H9 (cell line): ENCODE results near the gene CNOT9. TPM values are rescaled to one million over a fixed set of nuclear protein-coding genes. Genes with fewer than 3 reads are reported as not detected.

Source experiments
- DNase-seq: peaks from one replicate; pipeline ENCODE4 v3.0.0-alpha.2; 2017
- H2AFZ ChIP-seq: one replicate; pipeline ENCODE4 v1.6.1; 2013; ENCODE audit warnings: mild to moderate bottlenecking, low read length, control low read depth, moderate library complexity
- H2AK5ac ChIP-seq: 2 replicates; pipeline ENCODE4 v1.6.1; 2013; ENCODE audit warnings: low read length, control low read depth, mixed read lengths; ENCODE audit not compliant: insufficient read length
- H2BK120ac ChIP-seq: one replicate; pipeline ENCODE4 v1.6.1; 2013; ENCODE audit warnings: low read depth, mild to moderate bottlenecking, low read length, control low read depth, inconsistent platforms; ENCODE audit not compliant: poor library complexity, severe bottlenecking
- H2BK12ac ChIP-seq: 2 replicates; pipeline ENCODE4 v1.6.1; 2013; ENCODE audit warnings: low read length, control low read depth, mixed read lengths, low read depth; ENCODE audit not compliant: insufficient read length
- H2BK15ac ChIP-seq: 2 replicates; pipeline ENCODE4 v1.6.1; 2013; ENCODE audit warnings: low read depth, low read length, control low read depth
- H2BK20ac ChIP-seq: one replicate; pipeline ENCODE4 v1.6.1; 2013; ENCODE audit warnings: low read depth, mild to moderate bottlenecking, low read length, control low read depth, inconsistent platforms; ENCODE audit not compliant: poor library complexity, severe bottlenecking
- H2BK5ac ChIP-seq: 2 replicates; pipeline ENCODE4 v1.6.1; 2013; ENCODE audit warnings: low read length, control low read depth, mixed read lengths; ENCODE audit not compliant: insufficient read length
- H3K14ac ChIP-seq: 2 replicates; pipeline ENCODE4 v1.6.1; 2013; ENCODE audit warnings: low read length, control low read depth; ENCODE audit not compliant: insufficient read depth
- H3K18ac ChIP-seq: 2 replicates; pipeline ENCODE4 v1.6.1; 2013; ENCODE audit warnings: low read depth, mild to moderate bottlenecking, mixed read lengths, low read length, control low read depth; ENCODE audit not compliant: insufficient read length
- H3K23ac ChIP-seq: 2 replicates; pipeline ENCODE4 v1.6.1; 2013; ENCODE audit warnings: low read length, control low read depth, mixed read lengths, low read depth; ENCODE audit not compliant: insufficient read length
- H3K23me2 ChIP-seq: 2 replicates; pipeline ENCODE4 v1.6.1; 2013; ENCODE audit warnings: low read depth, mild to moderate bottlenecking, mixed read lengths, low read length, control low read depth; ENCODE audit not compliant: insufficient read length, poor library complexity, severe bottlenecking
- H3K27ac ChIP-seq: 2 replicates; pipeline ENCODE4 v1.5.1; 2013; ENCODE audit warnings: low read length, control low read depth, mixed read lengths, low read depth; ENCODE audit not compliant: insufficient read length
- H3K27me3 ChIP-seq: 2 replicates; pipeline ENCODE4 v1.6.1; 2013; ENCODE audit warnings: low read length, control low read depth, inconsistent platforms; ENCODE audit not compliant: insufficient read depth
- H3K4ac ChIP-seq: 2 replicates; pipeline ENCODE4 v1.6.1; 2013; ENCODE audit warnings: low read depth, mild to moderate bottlenecking, control low read depth, inconsistent platforms, low read length, moderate library complexity
- H3K4me1 ChIP-seq: 2 replicates; pipeline ENCODE4 v1.6.1; 2013; ENCODE audit warnings: low read length, control low read depth, inconsistent platforms; ENCODE audit not compliant: insufficient read depth
- H3K4me2 ChIP-seq: 2 replicates; pipeline ENCODE4 v1.6.1; 2013; ENCODE audit warnings: low read length, control low read depth, mixed read lengths; ENCODE audit not compliant: insufficient read length, insufficient read depth
- H3K56ac ChIP-seq: 2 replicates; pipeline ENCODE4 v1.6.1; 2013; ENCODE audit warnings: low read depth, mild to moderate bottlenecking, mixed read lengths, low read length, control low read depth; ENCODE audit not compliant: insufficient read length
- H3K79me1 ChIP-seq: 2 replicates; pipeline ENCODE4 v1.6.1; 2013; ENCODE audit warnings: low read depth, mild to moderate bottlenecking, moderate library complexity, low read length, control low read depth, inconsistent platforms; ENCODE audit not compliant: insufficient read depth, poor library complexity, severe bottlenecking
- H3K79me2 ChIP-seq: 2 replicates; pipeline ENCODE4 v1.6.1; 2013; ENCODE audit warnings: low read length, control low read depth, inconsistent platforms; ENCODE audit not compliant: insufficient read depth
- H3K9ac ChIP-seq: 2 replicates; pipeline ENCODE4 v1.6.1; 2013; ENCODE audit warnings: low read length, control low read depth, mixed read lengths; ENCODE audit not compliant: insufficient read length; ENCODE audit errors: extremely low read depth
- H3K9me3 ChIP-seq: one replicate; pipeline ENCODE4 v1.6.1; 2013; ENCODE audit warnings: low read depth, low read length, inconsistent platforms; ENCODE audit not compliant: control insufficient read depth
- H3T11ph ChIP-seq: one replicate; pipeline ENCODE4 v1.6.1; 2013; ENCODE audit warnings: mild to moderate bottlenecking, low read length, control low read depth, inconsistent platforms
- H4K20me1 ChIP-seq: one replicate; pipeline ENCODE4 v1.6.1; 2013; ENCODE audit not compliant: control insufficient read depth, insufficient read length, insufficient read depth
- H4K5ac ChIP-seq: 2 replicates; pipeline ENCODE4 v1.6.1; 2013; ENCODE audit warnings: low read depth, mild to moderate bottlenecking, mixed read lengths, low read length, control low read depth; ENCODE audit not compliant: insufficient read length
- H4K8ac ChIP-seq: replicated peaks from 2 replicates; pipeline ENCODE4 v1.6.1; 2013; ENCODE audit warnings: low read length, control low read depth, mixed read lengths, low read depth; ENCODE audit not compliant: insufficient read length
- H4K91ac ChIP-seq: 2 replicates; pipeline ENCODE4 v1.6.1; 2013; ENCODE audit warnings: low read depth, mild to moderate bottlenecking, moderate library complexity, mixed read lengths, low read length, control low read depth; ENCODE audit not compliant: insufficient read length
- H3K27ac Mint-ChIP-seq, 3 experiments: 2 replicates in 2 of 3; 3 replicates in 1 of 3; pipeline ENCODE4 v1.8.0; 2020 to 2021; ENCODE audit warnings: mixed read lengths in 3 of 3, mild to moderate bottlenecking in 1 of 3, moderate library complexity in 1 of 3
- H3K27me3 Mint-ChIP-seq: 2 replicates; pipeline ENCODE4 v1.8.0; 2021; ENCODE audit warnings: low read depth, mild to moderate bottlenecking, moderate library complexity, mixed read lengths
- H3K36me3 Mint-ChIP-seq, 3 experiments: 2 replicates in 2 of 3; 3 replicates in 1 of 3; pipeline ENCODE4 v1.8.0; 2020 to 2021; ENCODE audit warnings: low read depth in 3 of 3, mixed read lengths in 3 of 3; ENCODE audit not compliant: insufficient read depth in 1 of 3
- H3K4me1 Mint-ChIP-seq, 2 experiments: 2 replicates each; pipeline ENCODE4 v1.8.0; 2020; ENCODE audit warnings: mixed read lengths in 2 of 2
- H3K4me3 Mint-ChIP-seq, 2 experiments: 2 replicates in 1 of 2; 3 replicates in 1 of 2; pipeline ENCODE4 v1.8.0; 2020 to 2021; ENCODE audit warnings: mild to moderate bottlenecking in 2 of 2, mixed read lengths in 2 of 2, moderate library complexity in 1 of 2
- H3K9me3 Mint-ChIP-seq, 2 experiments: 2 replicates in 1 of 2; 3 replicates in 1 of 2; pipeline ENCODE4 v1.8.0; 2020; ENCODE audit warnings: mild to moderate bottlenecking in 2 of 2, mixed read lengths in 2 of 2, moderate library complexity in 1 of 2
- CTCF ChIP-seq: fragments of 200-600 bp; sonication (generic); conservative IDR thresholded peaks from 3 replicates; pipeline ENCODE4 v1.8.0; 2021; ENCODE audit warnings: antibody characterized with exemption, mild to moderate bottlenecking
- WGBS: extraction: QIAGEN DNeasy Blood & Tissue Kit; methylation state at CpG from one replicate; pipeline ENCODE4 v1.1.7; 2013; ENCODE audit warnings: missing lambda C conversion rate, low lambda C conversion rate, mixed read lengths; ENCODE audit not compliant: insufficient read length; ENCODE audit errors: extremely low coverage; 5-methylcytosine and 5-hydroxymethylcytosine counted together
- total RNA-seq: library from RNA; stranded (reverse); gene quantifications from 2 replicates; pipeline ENCODE4 v1.2.1, GENCODE V29; 2021

CNOT9 gene
- total RNA-seq, 1 experiment from 2014 or later: 91.2 TPM

- H2BK12ac ChIP-seq: no peak overlapping the region
- H2BK20ac ChIP-seq: no peak overlapping the region
- no peak overlapping the region for H2AFZ ChIP-seq
- H3K27ac ChIP-seq: no peak overlapping the region
- H3T11ph ChIP-seq: no peak overlapping the region
- no peak overlapping the region for H3K56ac ChIP-seq
- no peak overlapping the region for H4K5ac ChIP-seq
- H2BK120ac ChIP-seq: no peak overlapping the region
- H3K23ac ChIP-seq: no peak overlapping the region
- H3K79me2 ChIP-seq: no peaks in the 10 kb centered on the region
- no peak overlapping the region for H4K8ac ChIP-seq
- TF ChIP-seq CTCF: no peak
- no peaks in the 10 kb centered on the region for H3K27me3 ChIP-seq
- no peak overlapping the region for H2BK15ac ChIP-seq
- no peaks in the 10 kb centered on the region for H3K27me3 Mint-ChIP-seq
- no peak overlapping the region for H2AK5ac ChIP-seq
- H4K20me1 ChIP-seq: no peaks in the 10 kb centered on the region
- WGBS: no CpG with 5 or more reads among the region's 10 CpGs
- no peaks in the 10 kb centered on the region for H3K4me1 Mint-ChIP-seq
- H3K23me2 ChIP-seq: no peaks in the 10 kb centered on the region
- H3K9me3 ChIP-seq: no peaks in the 10 kb centered on the region
- DNase-seq: no peak
- H4K91ac ChIP-seq: no peak overlapping the region
- no peak overlapping the region for H3K4me2 ChIP-seq
- no peak overlapping the region for H3K4me3 Mint-ChIP-seq
- no peak overlapping the region for H3K4ac ChIP-seq
- peaks cover 42 to 77% (median 77%) of the 10 kb centered on the region in 3 experiments; a peak in 6 of 7 replicates for H3K36me3 Mint-ChIP-seq
- H3K9me3 Mint-ChIP-seq: no peaks in the 10 kb centered on the region
- no peak overlapping the region for H2BK5ac ChIP-seq
- H3K79me1 ChIP-seq: no peaks in the 10 kb centered on the region
- H3K4me1 ChIP-seq: no peaks in the 10 kb centered on the region
- H3K14ac ChIP-seq: no peak overlapping the region
- H3K18ac ChIP-seq: no peak overlapping the region
- no peak overlapping the region for H3K9ac ChIP-seq
- no peak overlapping the region; a peak in 1 of 7 replicates for H3K27ac Mint-ChIP-seq
Measured at GRCh38 chr2:218643751-218644310, 75.2 kb downstream of the CNOT9 start.
